HG03196 (cell line): ENCODE results near the gene CASK.
"Not testable (repeated sequence)": the region's sequence is repeated elsewhere in the genome, so short reads cannot be mapped to it uniquely, and the experiment has no call there.

ENCODE experiments used
- ATAC-seq: cut with Tn5 transposase; IDR thresholded peaks from one replicate; pipeline ENCODE4 v1.9.1; 2021; ENCODE audit not compliant: unreplicated experiment

CASK gene

GRCh38 chrX:41737065-41737464 lies 186.3 kb downstream of the CASK start:
- ATAC-seq: no peak

- no peak for ATAC-seq
These were observed 188.8 kb downstream of the CASK start for GRCh38 chrX:41734530-41734929.

GRCh38 chrX:41733939-41734338 lies 189.4 kb downstream of the CASK start:
- peak; percentile 98 for ATAC-seq

- ATAC-seq: no peak
These were observed 191.1 kb downstream of the CASK start for GRCh38 chrX:41732260-41732659.

- no peak for ATAC-seq
These were observed 193.3 kb downstream of the CASK start for GRCh38 chrX:41730081-41730480.

- ATAC-seq: no peak
These were observed 195.2 kb downstream of the CASK start for GRCh38 chrX:41728125-41728524.

- ATAC-seq: no peak
These were observed 199.5 kb downstream of the CASK start, which contains the start of gene GPR82 for GRCh38 chrX:41723826-41724225. GPR82 (plus strand) TSS chrX:41724181; CDS start chrX:41727027, 2,846 bp downstream.

GRCh38 chrX:41722816-41723618 lies 200.3 kb downstream of the CASK start:
- no peak for ATAC-seq

- ATAC-seq: no peak
These were observed 201.1 kb downstream of the CASK start for GRCh38 chrX:41722214-41722613.

GRCh38 chrX:41721590-41721989 lies 201.8 kb downstream of the CASK start:
- ATAC-seq: peak; percentile 36

- ATAC-seq: peak; percentile 93
These were observed 203.1 kb downstream of the CASK start for GRCh38 chrX:41720125-41720779.

- not testable (repeated sequence) for ATAC-seq
These were observed 203.7 kb downstream of the CASK start for GRCh38 chrX:41719610-41720009.

GRCh38 chrX:41718481-41719235 lies 204.7 kb downstream of the CASK start:
- ATAC-seq: no peak

GRCh38 chrX:41716767-41717473 lies 206.4 kb downstream of the CASK start:
- ATAC-seq: no peak

- no peak for ATAC-seq
These were observed 207.1 kb downstream of the CASK start for GRCh38 chrX:41716222-41716621.

GRCh38 chrX:41711021-41711667 lies 212.2 kb downstream of the CASK start:
- no peak for ATAC-seq

- no peak for ATAC-seq
These were observed 214.9 kb downstream of the CASK start for GRCh38 chrX:41708486-41708885.

- no peak for ATAC-seq
These were observed 216.1 kb downstream of the CASK start for GRCh38 chrX:41707218-41707617.

GRCh38 chrX:41705680-41706374 lies 217.5 kb downstream of the CASK start:
- ATAC-seq: peak; percentile 90

- ATAC-seq: no peak
These were observed 218.3 kb downstream of the CASK start for GRCh38 chrX:41705042-41705441.
